CD4-positive, alpha-beta T cell treated with Interleukin-4 for 1 hour (primary cell): Measurements from ENCODE around the gene SNX15.
"Not testable (repeated sequence)": the region's sequence is repeated elsewhere in the genome, so short reads cannot be mapped to it uniquely, and the experiment has no call there.

Experiments used
- DNase-seq, 2 donors: peaks; one replicate each; pipeline ENCODE4 v3.0.0-alpha.2; 2020 to 2022

The SNX15 gene

DNA sequence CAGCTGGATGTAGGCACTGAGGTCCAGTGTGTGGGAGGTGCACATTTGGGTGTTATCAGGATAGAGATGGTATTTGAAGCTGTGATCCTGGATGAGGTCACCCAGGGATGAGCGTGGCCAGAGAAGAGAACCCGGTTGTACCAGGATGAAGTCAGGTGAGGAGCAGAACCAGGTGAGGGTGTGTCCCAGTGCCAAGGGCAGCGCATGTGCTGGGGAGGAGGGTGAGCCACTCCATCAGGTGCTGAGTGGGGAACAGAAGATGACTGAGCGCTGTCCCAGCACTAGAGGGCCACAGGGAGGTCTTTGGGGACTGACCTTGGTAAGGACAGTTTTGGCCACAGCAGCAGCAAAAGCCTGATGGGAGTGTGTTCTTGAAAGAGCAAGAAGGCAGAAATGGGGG lies 10.5 kb upstream of the SNX15 start:
- no peak for DNase-seq

- no peak for DNase-seq
Measured at GRCh38 chr11:65017937-65018336, 9.3 kb upstream of the SNX15 start.

DNA sequence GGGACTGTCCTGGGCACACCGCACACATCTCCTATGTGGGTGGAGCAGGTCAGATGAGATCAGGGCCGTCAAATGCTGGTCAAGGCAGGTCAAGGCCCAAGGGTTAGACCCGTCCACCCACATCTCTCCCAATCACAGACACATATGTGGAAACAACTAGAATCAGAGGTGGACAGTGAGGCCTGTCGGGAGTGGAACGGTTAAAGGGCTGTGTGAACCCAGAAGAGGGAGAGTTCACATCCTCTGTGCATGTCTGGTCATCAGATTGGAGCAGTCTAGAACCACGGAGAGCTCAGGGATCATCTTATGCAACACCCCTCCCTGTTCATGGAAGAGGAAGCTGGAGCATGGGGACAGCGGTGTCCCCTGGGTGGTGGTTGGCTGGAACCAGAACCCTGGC lies 7.4 kb upstream of the SNX15 start:
- no peak for DNase-seq

DNA sequence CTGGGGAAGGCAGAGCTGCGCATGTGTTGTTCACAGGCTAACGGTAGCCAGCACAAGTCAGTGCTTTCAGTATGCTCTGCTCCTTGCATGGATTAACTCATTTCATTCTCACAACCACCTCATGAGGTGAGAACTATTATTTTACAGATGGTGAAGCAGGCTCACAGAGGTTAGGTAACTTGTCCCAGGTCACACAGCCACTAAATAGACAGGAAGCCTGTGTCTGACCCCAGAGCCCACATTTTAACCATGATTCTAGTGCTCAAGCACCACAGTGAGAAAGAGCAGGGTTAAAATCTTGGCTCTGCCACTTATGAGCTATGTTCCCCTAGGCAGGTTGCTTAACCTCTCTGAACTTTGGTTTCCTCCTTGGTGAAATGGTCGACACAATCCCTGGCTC lies 6.2 kb upstream of the SNX15 start:
- DNase-seq, result no peak

- DNase-seq, result no peak
Measured at GRCh38 chr11:65021509-65021908, 5.7 kb upstream of the SNX15 start.

- DNase-seq, result not testable (repeated sequence)
Measured at GRCh38 chr11:65023502-65023901, 3.7 kb upstream of the SNX15 start.

- DNase-seq, result no peak
Measured at GRCh38 chr11:65026810-65027209, 429 bp upstream of the SNX15 start.

- DNase-seq, result no peak
Measured at GRCh38 chr11:65032216-65032615, 5.0 kb downstream of the SNX15 start.

DNA sequence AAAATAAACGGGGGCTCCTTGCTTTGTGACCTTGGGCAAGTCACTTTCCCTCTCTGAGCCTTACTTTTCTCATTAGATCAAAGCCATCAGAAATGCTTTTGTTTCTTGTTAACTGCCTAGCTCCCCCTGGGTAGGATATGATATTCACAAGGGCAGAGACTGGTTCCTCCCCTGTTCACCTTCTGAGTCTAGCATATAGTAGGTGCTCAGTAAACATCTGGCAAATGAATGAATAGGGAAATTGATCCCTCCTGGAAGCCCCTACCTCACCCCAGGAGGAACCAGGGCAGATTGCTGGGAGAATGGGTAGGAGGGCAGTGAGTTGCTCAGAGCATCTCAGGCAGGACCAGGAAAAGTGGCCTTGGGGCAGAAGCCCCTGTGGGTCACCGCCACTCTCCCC lies 7.2 kb downstream of the SNX15 start:
- no peak for DNase-seq

DNA sequence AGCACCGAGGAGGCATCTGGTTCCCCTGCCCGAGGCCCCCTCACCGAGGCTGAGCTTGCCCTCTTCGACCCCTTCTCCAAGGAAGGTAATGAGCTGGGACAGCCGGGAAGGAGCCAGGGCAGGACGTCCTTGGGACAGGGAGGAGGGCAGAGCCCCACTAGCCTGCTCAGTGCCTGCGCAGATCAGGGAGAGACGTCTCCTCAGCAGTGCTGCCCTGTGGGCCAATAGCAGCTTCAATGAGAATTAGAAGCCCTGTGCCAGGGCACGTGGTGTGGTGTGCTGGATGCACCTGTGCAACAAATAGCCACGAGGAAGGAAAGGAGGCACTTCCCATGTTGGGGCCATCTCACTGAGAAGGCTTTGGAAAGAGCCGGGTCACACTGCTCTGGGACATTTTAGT lies 8.3 kb downstream of the SNX15 start:
- no peak for DNase-seq

DNA sequence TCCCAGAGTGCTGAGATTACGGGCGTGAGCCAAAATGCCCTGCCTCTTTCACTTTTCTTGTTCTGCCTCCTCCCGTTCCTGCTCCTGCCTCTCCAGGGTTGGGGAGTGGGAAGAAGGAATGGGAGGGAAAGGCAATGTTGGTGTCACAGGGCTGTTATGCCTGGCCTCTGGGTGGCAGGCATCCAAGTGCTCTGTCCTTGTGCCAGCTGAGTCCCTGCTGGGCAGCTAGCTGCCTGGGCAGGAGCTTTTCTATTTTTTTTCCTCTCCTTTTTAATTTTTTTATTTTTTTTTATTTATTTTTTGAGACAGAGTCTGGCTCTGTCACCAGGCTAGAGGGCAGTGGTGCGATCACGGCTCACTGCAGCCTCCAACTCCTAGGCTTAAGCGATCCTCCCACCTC lies 9.7 kb downstream of the SNX15 start:
- no peak for DNase-seq

DNA sequence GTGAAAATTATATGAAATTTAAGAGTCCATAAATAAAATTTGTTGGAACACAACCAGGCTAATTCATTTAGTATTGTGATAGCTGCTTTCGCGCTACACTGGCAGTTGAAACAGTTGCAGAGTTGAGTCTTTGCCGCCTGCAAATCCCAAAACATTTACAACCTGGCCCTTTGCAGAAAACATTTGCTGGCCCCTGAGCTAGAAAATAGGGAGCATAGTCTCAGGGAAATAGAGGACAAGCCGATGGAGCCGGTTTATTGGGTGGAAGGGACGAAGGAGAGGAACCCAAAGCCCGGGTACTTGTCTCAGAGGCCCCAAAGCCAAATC lies 13.2 kb downstream of the SNX15 start:
- DNase-seq, result no peak

GRCh38 chr11:65040847-65041622 lies 13.8 kb downstream of the SNX15 start, which contains the start of gene SAC3D1:
TSS of gene SAC3D1 (plus strand) at chr11:65041210. CDS start at chr11:65041293, 83 bp downstream.
- DNase-seq, result peak; percentile 90 to 91

GRCh38 chr11:65042891-65043290 lies 15.7 kb downstream of the SNX15 start:
- DNase-seq, result no peak

DNA sequence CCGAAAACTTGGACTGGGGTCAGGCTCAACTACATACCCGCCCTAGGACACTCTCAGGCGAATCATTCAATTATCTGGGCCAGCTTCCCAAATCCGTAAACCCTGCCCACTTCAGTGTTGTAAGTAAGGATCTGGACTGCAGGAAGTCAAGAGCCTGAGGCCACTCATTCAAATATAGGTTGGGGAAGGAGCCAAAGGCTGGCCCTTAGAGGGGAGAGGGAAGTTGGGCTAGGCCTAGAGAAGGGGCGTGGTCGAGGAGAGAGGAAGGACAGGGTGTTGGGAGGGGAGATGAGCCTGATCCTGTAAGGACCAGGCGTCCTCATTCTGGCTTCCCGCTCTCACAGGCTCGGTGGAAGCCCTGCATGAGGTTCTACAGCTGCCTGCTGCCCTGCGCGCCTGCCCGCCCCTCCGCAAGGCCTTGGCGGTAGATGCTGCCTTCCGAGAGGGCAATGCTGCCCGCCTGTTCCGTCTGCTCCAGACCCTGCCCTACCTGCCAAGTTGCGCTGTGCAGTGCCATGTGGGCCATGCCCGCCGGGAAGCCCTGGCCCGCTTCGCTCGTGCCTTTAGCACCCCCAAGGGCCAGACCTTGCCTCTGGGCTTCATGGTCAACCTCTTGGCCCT lies 16.8 kb downstream of the SNX15 start:
- DNase-seq, result peak in 1 of 2 donors; percentile 37

GRCh38 chr11:65045061-65045460 lies 17.8 kb downstream of the SNX15 start:
- no peak for DNase-seq

DNA sequence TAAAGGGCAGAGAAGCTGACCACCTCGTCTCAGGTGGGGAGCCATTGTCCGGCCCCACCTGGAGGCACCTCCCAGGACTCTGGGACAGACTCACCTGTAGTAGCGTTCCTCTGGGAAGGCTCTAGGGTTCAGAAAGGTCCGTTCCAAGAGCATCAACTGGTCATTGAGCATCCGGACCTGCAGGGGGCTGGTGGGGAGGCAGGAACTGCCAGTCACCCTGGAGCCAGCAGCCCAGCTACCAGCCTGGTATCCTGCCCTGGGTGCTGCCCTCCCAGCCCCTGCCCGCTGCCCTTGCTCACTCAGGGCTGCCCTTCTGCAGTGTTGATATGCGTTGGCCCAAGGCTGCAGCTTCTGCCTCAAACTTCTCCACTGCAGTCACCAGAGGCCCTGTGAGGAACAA lies 18.5 kb downstream of the SNX15 start:
- DNase-seq, result no peak

DNA sequence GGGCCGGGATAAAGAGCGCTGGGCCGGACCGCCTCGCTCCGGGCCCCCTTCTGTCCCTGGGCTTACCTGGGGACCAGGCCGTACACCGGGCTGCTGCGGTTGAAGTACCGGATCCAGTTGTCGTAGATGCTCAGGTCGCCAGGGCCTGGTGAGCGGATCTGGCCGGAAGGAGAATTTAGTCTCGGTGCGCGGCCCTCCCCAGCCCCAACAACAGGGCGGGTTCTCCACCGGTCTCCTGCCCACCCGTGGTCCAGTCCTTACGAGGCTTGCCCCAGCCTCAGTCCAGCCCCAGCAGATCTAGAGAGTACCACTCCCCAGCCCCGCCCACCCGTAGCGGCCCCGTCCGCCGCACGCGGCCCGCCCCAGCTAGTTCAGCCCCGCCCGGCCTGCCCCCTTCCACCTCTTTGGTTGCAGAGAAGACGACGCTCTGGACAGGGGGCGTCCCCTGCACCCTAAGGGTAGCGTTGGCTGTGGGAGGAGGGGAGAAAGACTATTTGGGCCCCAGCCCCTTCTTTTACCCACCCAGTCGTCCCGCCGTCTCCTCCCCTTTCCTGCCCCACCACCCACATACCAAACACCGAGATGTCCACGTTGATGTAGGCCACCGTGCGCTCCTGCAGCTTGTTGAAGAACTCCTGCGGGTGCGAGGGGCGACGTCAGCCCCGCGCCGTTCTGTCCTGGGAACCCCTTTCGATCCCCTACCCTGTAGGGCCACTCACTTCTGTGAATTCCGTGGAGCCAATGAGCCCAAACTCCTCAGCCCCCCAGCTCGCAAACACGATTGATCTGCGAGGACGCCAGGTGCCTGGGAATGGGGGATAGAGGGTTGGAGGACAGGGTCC lies 20.6 kb downstream of the SNX15 start:
- peak in 1 of 2 donors; percentile 21 for DNase-seq

DNA sequence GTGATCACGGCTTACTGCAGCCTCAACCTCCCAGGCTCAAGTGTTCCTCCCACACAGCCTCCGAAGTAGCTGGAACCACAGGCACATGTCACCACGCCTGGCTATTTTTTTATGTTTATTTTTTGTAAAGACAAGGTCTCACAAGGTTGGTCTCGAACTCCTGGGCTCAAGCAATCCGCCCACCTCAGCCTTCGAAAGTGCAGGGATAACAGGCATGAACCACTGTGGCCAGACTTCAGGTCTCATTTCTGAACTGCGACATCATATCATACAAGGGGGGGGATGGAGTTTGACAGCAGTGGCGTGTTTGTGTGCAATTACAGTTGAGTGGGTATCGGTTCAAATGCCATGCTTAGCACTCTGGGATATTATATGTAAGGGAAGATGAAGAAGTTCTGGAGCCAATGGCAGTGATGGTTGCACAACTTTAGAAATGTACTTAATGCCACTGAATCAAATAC lies 24.2 kb downstream of the SNX15 start:
- no peak for DNase-seq

- peak; percentile 20 to 38 for DNase-seq
Measured at GRCh38 chr11:65053827-65054508, 26.7 kb downstream of the SNX15 start.

DNA sequence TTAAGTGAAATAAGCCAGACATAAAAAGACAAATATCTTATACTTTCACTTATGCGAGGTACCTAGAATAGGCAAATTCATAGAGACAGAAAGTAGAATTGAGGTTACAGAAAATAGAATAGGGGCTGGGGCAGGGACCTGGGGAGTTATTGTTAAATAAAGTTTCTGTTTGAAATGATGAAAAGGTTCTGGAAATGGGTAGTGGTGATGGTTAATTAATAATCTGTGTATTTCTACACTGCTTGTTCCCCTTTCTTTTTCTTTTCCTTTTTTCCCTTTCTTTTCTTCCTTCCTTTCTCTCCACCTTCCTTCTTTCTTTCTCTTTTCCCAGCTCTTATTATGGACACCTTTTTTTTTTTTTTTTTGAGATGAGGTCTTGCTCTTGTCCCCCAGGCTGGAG lies 28.3 kb downstream of the SNX15 start:
- no peak for DNase-seq

- DNase-seq, result no peak
Measured at GRCh38 chr11:65056999-65057398, 29.8 kb downstream of the SNX15 start.

DNA sequence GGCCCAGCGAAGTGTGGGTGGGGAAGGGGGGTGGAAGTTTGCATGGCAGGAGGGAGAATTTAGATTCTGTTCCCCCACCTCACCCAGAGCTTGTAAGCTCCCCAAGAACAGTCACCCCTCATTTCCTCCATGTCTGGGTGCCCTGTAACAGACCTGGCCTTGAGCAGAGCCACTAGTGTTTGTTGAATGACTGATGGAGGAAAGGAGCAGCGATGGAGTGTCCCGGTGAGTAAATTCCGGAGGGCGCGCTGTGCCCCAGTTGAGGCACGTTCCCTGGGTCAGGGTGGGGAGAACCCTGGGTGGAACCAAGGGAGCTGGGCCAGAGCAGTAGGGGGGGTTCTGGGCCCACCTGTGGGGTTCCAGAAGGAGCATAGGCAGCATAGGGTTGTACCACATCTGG lies 30.3 kb downstream of the SNX15 start:
- no peak for DNase-seq
